Measurements from ENCODE around the gene MED15. TPM values are rescaled to one million over a fixed set of nuclear protein-coding genes. Genes with fewer than 3 reads are reported as not detected.
A peak's percentile ranks its signal among the peaks of the same experiment; 100 is the strongest.

Gene MED15
- total RNA-seq, 1 donor from 2014 or later, result 104 TPM

DNA sequence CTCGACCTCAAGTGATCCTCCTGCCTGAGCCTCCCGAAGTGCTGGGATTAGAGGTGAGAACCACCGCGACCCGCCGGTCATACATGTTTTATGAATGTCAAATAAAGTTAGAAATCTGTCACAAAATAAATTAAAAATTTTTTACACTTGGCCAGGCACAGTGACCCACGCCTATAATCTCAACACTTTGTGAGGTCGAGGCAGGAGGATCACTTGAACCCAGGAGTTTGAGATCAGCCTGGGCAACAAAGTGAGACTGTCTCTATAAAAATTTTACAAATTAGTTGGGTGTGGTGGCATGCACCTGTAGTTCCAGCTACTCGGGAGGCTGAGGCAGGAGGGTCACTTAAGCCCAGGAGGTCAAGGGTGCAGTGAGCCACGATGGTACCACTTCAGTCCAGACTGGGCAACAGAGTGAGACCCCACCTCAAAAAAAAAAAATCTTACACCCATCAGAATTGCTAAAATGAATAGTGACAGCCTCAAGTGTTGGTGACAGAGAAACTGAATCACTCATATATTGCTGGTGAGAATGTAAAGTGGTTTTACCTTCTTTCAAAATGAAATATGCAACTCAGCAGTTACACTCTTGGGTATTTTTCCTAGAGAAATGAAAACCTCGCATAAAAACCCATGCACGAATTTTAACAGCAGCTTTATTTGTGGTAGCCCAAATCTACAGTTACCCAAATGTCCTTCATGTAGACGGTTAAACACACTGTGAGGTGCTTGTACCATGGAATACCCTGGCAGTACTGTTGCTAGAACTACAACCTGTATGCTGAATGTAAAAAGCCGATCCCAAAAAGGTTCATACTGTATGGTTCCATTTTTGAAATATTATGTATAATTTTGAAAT, 55.4 kb downstream of the MED15 start:
- Mint-ChIP-seq H3K4me1 (ENCODE audit: unreplicated experiment) (peaks cover 36% of the 10 kb centered on the region), H3K27ac (ENCODE audit: unreplicated experiment) (no peak overlapping the region), H3K36me3 (ENCODE audit: unreplicated experiment) (peaks cover 43% of the 10 kb centered on the region), H3K27me3 (ENCODE audit: unreplicated experiment) (no peaks in the 10 kb centered on the region), H3K9me3 (ENCODE audit: unreplicated experiment) (peaks cover 11% of the 10 kb centered on the region), H3K4me3 (ENCODE audit: unreplicated experiment) (no peak overlapping the region)
- DNase-seq (ENCODE audit: extremely low spot score, unreplicated experiment), result no peak
- TF ChIP-seq, protein P1, sequence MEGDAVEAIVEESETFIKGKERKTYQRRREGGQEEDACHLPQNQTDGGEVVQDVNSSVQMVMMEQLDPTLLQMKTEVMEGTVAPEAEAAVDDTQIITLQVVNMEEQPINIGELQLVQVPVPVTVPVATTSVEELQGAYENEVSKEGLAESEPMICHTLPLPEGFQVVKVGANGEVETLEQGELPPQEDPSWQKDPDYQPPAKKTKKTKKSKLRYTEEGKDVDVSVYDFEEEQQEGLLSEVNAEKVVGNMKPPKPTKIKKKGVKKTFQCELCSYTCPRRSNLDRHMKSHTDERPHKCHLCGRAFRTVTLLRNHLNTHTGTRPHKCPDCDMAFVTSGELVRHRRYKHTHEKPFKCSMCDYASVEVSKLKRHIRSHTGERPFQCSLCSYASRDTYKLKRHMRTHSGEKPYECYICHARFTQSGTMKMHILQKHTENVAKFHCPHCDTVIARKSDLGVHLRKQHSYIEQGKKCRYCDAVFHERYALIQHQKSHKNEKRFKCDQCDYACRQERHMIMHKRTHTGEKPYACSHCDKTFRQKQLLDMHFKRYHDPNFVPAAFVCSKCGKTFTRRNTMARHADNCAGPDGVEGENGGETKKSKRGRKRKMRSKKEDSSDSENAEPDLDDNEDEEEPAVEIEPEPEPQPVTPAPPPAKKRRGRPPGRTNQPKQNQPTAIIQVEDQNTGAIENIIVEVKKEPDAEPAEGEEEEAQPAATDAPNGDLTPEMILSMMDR (IDR thresholded peaks at IDR 0.05), result no peak

DNA sequence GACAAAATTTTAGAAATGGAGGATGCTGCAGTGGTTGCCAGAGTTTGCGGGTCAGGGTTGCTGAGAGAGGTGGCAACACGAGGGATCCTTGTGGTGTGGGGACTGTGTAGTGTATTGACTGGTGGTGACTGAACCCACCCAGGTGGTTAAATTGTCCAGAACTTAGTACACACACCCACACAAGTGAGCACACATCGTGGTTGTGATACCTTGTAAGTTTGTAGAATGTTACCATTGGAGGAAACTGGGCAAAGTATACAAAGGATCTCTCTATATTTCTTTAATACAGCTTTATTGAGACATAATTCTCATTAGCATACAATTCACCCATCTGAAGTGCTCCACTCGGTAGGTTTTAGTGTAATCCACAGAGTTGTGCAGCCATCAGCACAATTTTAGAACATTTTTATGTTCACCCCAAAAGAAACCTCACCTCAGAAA, 56.1 kb downstream of the MED15 start:
- Mint-ChIP-seq H3K4me3 (ENCODE audit: unreplicated experiment) (no peak overlapping the region), H3K27ac (ENCODE audit: unreplicated experiment) (peak overlapping the region; percentile 85), H3K36me3 (ENCODE audit: unreplicated experiment) (peaks cover 38% of the 10 kb centered on the region), H3K9me3 (ENCODE audit: unreplicated experiment) (peaks cover 10% of the 10 kb centered on the region), H3K4me1 (ENCODE audit: unreplicated experiment) (peaks cover 43% of the 10 kb centered on the region), H3K27me3 (ENCODE audit: unreplicated experiment) (no peaks in the 10 kb centered on the region)
- TF ChIP-seq, protein P1 (IDR thresholded peaks at IDR 0.05), result no peak
- DNase-seq (ENCODE audit: extremely low spot score, unreplicated experiment), result no peak

DNA sequence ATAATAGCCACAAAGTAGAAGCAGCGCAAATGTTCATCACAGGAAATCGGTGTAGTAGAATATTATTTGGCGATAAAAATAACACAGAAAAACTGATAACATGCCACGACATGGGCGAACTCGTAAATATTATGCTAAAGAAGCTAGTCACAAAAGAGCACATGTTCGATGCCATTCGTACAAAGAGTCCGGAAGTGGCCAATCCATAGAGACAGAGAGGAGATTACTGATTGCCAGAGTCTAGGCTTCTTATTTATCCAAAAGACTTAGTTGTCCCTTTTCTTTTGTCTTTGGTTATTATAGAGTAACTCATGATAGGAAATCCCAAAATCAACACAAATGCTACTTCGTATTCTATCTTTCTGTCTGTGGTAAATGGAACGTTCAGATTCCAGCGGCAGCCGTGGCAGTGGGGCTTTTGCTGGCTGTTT, 56.5 kb downstream of the MED15 start:
- Mint-ChIP-seq H3K4me1 (ENCODE audit: unreplicated experiment) (peaks cover 47% of the 10 kb centered on the region), H3K9me3 (ENCODE audit: unreplicated experiment) (peaks cover 6% of the 10 kb centered on the region), H3K36me3 (ENCODE audit: unreplicated experiment) (peaks cover 36% of the 10 kb centered on the region), H3K27ac (ENCODE audit: unreplicated experiment) (peak overlapping the region; percentile 85), H3K4me3 (ENCODE audit: unreplicated experiment) (no peak overlapping the region), H3K27me3 (ENCODE audit: unreplicated experiment) (no peaks in the 10 kb centered on the region)
- TF ChIP-seq, protein P1 (IDR thresholded peaks at IDR 0.05), result no peak
- DNase-seq (ENCODE audit: extremely low spot score, unreplicated experiment), result no peak

DNA sequence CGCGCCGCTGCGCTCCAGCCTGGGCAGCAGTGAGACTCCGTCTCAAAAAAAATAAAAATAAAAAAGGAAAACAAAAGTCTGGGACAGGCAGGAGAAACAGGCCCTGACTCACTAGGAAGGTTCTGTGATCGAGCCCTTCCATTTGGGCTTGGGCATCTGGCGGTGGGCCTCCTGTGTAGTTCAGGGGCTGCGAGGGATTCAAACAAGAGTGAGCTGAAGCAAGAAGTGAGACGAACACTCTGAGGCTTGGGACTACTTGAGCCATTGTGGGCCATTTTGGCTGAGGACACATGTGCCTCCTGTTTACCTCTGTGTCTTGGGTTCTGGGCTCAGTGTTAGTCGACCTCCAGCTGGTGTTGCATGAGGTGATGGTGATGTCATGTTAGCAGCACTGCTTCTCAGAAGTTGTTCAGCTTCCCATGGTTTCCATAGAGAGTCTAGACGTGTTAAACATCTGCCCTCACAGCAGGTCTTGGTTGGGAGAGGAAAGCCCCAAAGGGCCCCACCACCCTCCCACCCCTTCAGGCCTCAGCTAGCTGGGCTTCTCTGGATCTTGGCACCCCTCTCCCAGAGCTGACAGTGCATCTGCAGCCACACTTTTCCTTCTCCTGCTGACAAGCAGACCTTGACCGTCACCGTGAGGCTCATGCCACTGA, 57.8 kb downstream of the MED15 start:
- H3K36me3 Mint-ChIP-seq (ENCODE audit: unreplicated experiment), result peaks cover 31% of the 10 kb centered on the region
- TF ChIP-seq, protein P1 (IDR thresholded peaks at IDR 0.05), result no peak
- no peaks in the 10 kb centered on the region for H3K9me3 Mint-ChIP-seq (ENCODE audit: unreplicated experiment)
- no peak overlapping the region for H3K27ac Mint-ChIP-seq (ENCODE audit: unreplicated experiment)
- H3K4me3 Mint-ChIP-seq (ENCODE audit: unreplicated experiment), result no peak overlapping the region
- H3K4me1 Mint-ChIP-seq (ENCODE audit: unreplicated experiment), result peaks cover 60% of the 10 kb centered on the region
- no peaks in the 10 kb centered on the region for H3K27me3 Mint-ChIP-seq (ENCODE audit: unreplicated experiment)
- DNase-seq (ENCODE audit: extremely low spot score, unreplicated experiment), result no peak

DNA sequence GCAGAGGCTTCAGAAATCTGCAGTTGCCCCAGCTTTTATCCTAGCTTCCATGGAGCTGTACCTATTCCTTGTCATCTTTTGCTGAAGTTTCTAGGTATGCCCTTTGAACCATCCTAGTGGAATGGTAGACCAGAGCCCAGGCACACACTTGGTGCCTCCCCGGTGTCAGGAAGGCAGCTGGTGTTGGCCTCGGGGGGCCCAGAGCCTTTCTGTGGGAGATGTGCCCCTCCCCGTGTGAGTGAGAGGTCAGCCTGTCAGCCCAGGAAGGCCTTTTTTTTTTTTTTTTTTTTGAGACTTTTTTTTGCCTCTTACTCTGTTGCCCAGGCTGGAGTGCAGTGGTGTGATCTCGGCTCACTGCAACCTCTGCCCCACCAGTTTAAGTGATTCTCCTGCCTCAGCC, 58.4 kb downstream of the MED15 start:
- DNase-seq (ENCODE audit: extremely low spot score, unreplicated experiment), result no peak
- Mint-ChIP-seq H3K27ac (ENCODE audit: unreplicated experiment) (no peak overlapping the region), H3K4me1 (ENCODE audit: unreplicated experiment) (peaks cover 65% of the 10 kb centered on the region), H3K36me3 (ENCODE audit: unreplicated experiment) (peaks cover 31% of the 10 kb centered on the region), H3K27me3 (ENCODE audit: unreplicated experiment) (no peaks in the 10 kb centered on the region), H3K4me3 (ENCODE audit: unreplicated experiment) (no peak overlapping the region), H3K9me3 (ENCODE audit: unreplicated experiment) (no peaks in the 10 kb centered on the region)
- TF ChIP-seq, protein P1 (IDR thresholded peaks at IDR 0.05), result no peak

Measured in osteocyte (in vitro differentiated cells).